Calu3 (cell line): ENCODE data around the gene ARHGAP12. TPM values are rescaled to one million over a fixed set of nuclear protein-coding genes. Genes with fewer than 3 reads are reported as not detected.

Experiments used
- BruUV-seq: library from RNA; stranded (reverse); fragments of 400-500 nt; replicated peaks from 2 replicates; lab custom pipeline; 2021; lab: Mats Ljungman, UMichigan
- CTCF ChIA-PET: fragments of 300-600 bp; sonication (Branson Sonifier 250); formaldehyde crosslinking; loops from one replicate; lab custom pipeline; 2022; ENCODE audit warnings: antibody characterized with exemption; lab: Charles Lee
- DNase-seq: peaks from one replicate; pipeline ENCODE4 v3.0.0; 2022
- H3K27ac Mint-ChIP-seq: one replicate; pipeline ENCODE4 v1.8.0; 2022; ENCODE audit warnings: mixed read lengths; ENCODE audit not compliant: unreplicated experiment
- H3K27me3 Mint-ChIP-seq: one replicate; pipeline ENCODE4 v1.8.0; 2022; ENCODE audit warnings: mixed read lengths; ENCODE audit not compliant: unreplicated experiment
- H3K36me3 Mint-ChIP-seq: one replicate; pipeline ENCODE4 v1.8.0; 2022; ENCODE audit warnings: mild to moderate bottlenecking, moderate library complexity, mixed read lengths; ENCODE audit not compliant: insufficient read depth, unreplicated experiment
- H3K4me1 Mint-ChIP-seq: one replicate; pipeline ENCODE4 v1.8.0; 2022; ENCODE audit warnings: mild to moderate bottlenecking, low read depth, mixed read lengths; ENCODE audit not compliant: unreplicated experiment
- H3K4me3 Mint-ChIP-seq: one replicate; pipeline ENCODE4 v1.8.0; 2022; ENCODE audit warnings: mild to moderate bottlenecking, low read depth, moderate library complexity, mixed read lengths; ENCODE audit not compliant: unreplicated experiment
- H3K9me3 Mint-ChIP-seq: one replicate; pipeline ENCODE4 v1.8.0; 2022; ENCODE audit warnings: low read depth, mixed read lengths; ENCODE audit not compliant: unreplicated experiment
- CTCF ChIP-seq: fragments of 200-600 bp; IDR thresholded peaks from one replicate; pipeline ENCODE4 v1.8.0; 2022; ENCODE audit warnings: antibody characterized with exemption; ENCODE audit not compliant: unreplicated experiment
- intact Hi-C: fragments of 100-400 bp; cut with micrococcal nuclease; formaldehyde crosslinking; loops from one replicate; pipeline ENCODE4 v1.10.0; 2022; ENCODE audit not compliant: unreplicated experiment
- total RNA-seq: library from RNA; stranded (reverse); gene quantifications from 2 replicates; pipeline ENCODE4 v1.2.3, GENCODE V29; 2022

Gene ARHGAP12
- total RNA-seq, 1 experiment from 2014 or later = 56.0 TPM

DNA sequence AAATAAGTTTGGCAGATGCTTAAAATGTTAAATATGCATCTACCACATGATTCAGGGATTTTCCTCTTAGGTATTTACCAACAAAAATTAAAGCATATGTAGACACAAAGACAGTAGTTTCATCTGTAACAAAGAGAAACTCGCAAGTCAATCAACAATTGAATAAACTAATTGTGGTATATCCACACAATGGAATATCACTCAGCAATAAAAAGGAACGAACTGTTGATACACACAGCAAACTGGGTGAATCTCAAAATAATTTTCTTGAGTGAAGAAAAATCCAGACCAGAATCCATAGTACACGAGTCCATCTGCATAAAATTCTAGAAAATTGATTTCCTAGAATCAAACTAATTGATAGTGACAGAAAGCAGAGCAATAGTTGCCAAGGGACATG is 5.2 kb downstream of the ARHGAP12 start:
- Mint-ChIP-seq H3K27ac (peak overlapping the region; percentile 20), H3K4me1 (peaks cover 48% of the 10 kb centered on the region), H3K4me3 (no peak overlapping the region), H3K36me3 (peaks cover 27% of the 10 kb centered on the region), H3K27me3 (no peaks in the 10 kb centered on the region), H3K9me3 (no peaks in the 10 kb centered on the region)
- no TSS peak for BruUV-seq
- TF ChIP-seq CTCF = no peak
- CTCF ChIA-PET = interaction anchor here (0.7 kb wide), 2 partner anchors 12 to 40 kb away, joined by 3 to 6 read pairs; no protein-coding TSS in a partner anchor
- DNase-seq = no peak
- intact Hi-C loops = no loop called here

DNA sequence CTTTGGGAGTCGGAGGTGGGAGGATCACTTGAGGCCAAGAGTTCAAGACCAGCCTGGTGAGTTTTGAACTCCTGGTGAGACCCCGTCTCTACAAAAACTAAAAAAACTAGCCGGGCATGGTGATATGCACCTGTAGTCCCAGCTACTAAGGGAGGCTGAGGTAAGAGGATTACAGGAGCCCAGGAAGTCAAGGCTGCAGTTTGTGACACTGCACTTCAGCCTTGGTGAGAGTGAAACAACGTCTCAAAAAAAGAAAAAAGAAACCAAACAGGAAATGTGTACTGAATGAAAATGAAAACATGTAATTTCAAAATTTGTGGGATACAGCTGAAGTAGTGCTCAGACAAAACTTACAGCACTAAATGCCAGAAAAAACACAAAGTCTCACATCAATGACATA is 7.6 kb downstream of the ARHGAP12 start:
- no peaks in the 10 kb centered on the region for H3K27me3 Mint-ChIP-seq
- H3K4me3 Mint-ChIP-seq = peak overlapping the region; percentile 51
- peak overlapping the region; percentile 83 for H3K27ac Mint-ChIP-seq
- no peak for TF ChIP-seq CTCF
- no peak for DNase-seq
- no peaks in the 10 kb centered on the region for H3K9me3 Mint-ChIP-seq
- CTCF ChIA-PET = interaction anchor here (0.8 to 1.0 kb wide), 2 partner anchors 37 to 59 kb away, joined by 4 to 5 read pairs; no protein-coding TSS in a partner anchor
- peaks cover 51% of the 10 kb centered on the region for H3K4me1 Mint-ChIP-seq
- BruUV-seq = no TSS peak
- H3K36me3 Mint-ChIP-seq = peaks cover 8% of the 10 kb centered on the region
- intact Hi-C loops = no loop called here

GRCh38 chr10:31920538-31920937 is 8.1 kb downstream of the ARHGAP12 start:
- DNase-seq = no peak
- intact Hi-C loops = no loop called here
- H3K27ac Mint-ChIP-seq = peak overlapping the region; percentile 83
- peaks cover 51% of the 10 kb centered on the region for H3K4me1 Mint-ChIP-seq
- peak overlapping the region; percentile 51 for H3K4me3 Mint-ChIP-seq
- TF ChIP-seq CTCF = no peak
- H3K27me3 Mint-ChIP-seq = no peaks in the 10 kb centered on the region
- peaks cover 8% of the 10 kb centered on the region for H3K36me3 Mint-ChIP-seq
- BruUV-seq = no TSS peak
- no peaks in the 10 kb centered on the region for H3K9me3 Mint-ChIP-seq
- CTCF ChIA-PET = interaction anchor here (0.8 to 1.0 kb wide), 2 partner anchors 37 to 59 kb away, joined by 4 to 5 read pairs; no protein-coding TSS in a partner anchor

GRCh38 chr10:31918671-31919409 is 9.8 kb downstream of the ARHGAP12 start:
- CTCF ChIA-PET = no interaction called here
- Mint-ChIP-seq H3K27ac (peak overlapping the region; percentile 54), H3K9me3 (no peaks in the 10 kb centered on the region), H3K36me3 (peaks cover 8% of the 10 kb centered on the region), H3K4me3 (no peak overlapping the region), H3K27me3 (no peaks in the 10 kb centered on the region), H3K4me1 (peaks cover 36% of the 10 kb centered on the region)
- no TSS peak for BruUV-seq
- intact Hi-C loops = no loop called here
- no peak for DNase-seq
- no peak for TF ChIP-seq CTCF
